Gastrocnemius medialis (tissue), 4 donors: ENCODE results near the gene CASKIN2.

Experiments
- POLR2A ChIP-seq, 2 donors: fragments of 450-650 bp; IDR thresholded peaks; one replicate each; pipeline ENCODE4 v1.6.1; 2017; ENCODE audit warnings: antibody characterized with exemption in 2 of 2, mild to moderate bottlenecking in 2 of 2, moderate library complexity in 2 of 2
- TF ChIP-seq, protein P1 (sequence below), 5 experiments: fragments of 450-650 bp in 3 of 5; fragments of 200-600 bp in 2 of 5; sonication (generic) in 2 of 5; IDR thresholded peaks in 4 of 5; conservative IDR thresholded peaks in 1 of 5; 1 replicate in 4 of 5; 2 replicates in 1 of 5; pipeline ENCODE4 v1.5.1; 2016 to 2019; ENCODE audit warnings: antibody characterized with exemption in 5 of 5, mild to moderate bottlenecking in 3 of 5, moderate library complexity in 3 of 5

- TF ChIP-seq, protein P1, sequence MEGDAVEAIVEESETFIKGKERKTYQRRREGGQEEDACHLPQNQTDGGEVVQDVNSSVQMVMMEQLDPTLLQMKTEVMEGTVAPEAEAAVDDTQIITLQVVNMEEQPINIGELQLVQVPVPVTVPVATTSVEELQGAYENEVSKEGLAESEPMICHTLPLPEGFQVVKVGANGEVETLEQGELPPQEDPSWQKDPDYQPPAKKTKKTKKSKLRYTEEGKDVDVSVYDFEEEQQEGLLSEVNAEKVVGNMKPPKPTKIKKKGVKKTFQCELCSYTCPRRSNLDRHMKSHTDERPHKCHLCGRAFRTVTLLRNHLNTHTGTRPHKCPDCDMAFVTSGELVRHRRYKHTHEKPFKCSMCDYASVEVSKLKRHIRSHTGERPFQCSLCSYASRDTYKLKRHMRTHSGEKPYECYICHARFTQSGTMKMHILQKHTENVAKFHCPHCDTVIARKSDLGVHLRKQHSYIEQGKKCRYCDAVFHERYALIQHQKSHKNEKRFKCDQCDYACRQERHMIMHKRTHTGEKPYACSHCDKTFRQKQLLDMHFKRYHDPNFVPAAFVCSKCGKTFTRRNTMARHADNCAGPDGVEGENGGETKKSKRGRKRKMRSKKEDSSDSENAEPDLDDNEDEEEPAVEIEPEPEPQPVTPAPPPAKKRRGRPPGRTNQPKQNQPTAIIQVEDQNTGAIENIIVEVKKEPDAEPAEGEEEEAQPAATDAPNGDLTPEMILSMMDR (IDR thresholded peaks at IDR 0.05 in 4 of 5, conservative IDR thresholded peaks at IDR 0.05 in 1 of 5), result no peak
- TF ChIP-seq POLR2A (IDR thresholded peaks at IDR 0.05), result no peak
Measured at GRCh38 chr17:75505640-75506039, 9.7 kb downstream of the CASKIN2 start.
